Erythroblast (primary cell): ENCODE measurements around the gene KRTAP10-12.

Experiments used
- DNase-seq, 2 experiments: peaks; one replicate each; lab custom pipeline; 2025; lab: John Stamatoyannopoulos, UW
- GATA1 ChIP-seq: IDR thresholded peaks from 2 replicates; pipeline ENCODE4 v1.6.1; 2011; ENCODE audit warnings: low read depth, mild to moderate bottlenecking, control low read depth, low read length, moderate library complexity
- POLR2A ChIP-seq: IDR thresholded peaks from 2 replicates; pipeline ENCODE4 v1.6.1; 2011; ENCODE audit warnings: mild to moderate bottlenecking, low read length

Gene KRTAP10-12

GRCh38 chr21:44732956-44733355, 36.0 kb downstream of the KRTAP10-12 start:
- no peak for DNase-seq
- TF ChIP-seq GATA1, result no peak

- DNase-seq, result no peak
- no peak for TF ChIP-seq GATA1
- no peak for TF ChIP-seq POLR2A
These were observed 37.2 kb downstream of the KRTAP10-12 start for GRCh38 chr21:44734026-44734745.

DNA sequence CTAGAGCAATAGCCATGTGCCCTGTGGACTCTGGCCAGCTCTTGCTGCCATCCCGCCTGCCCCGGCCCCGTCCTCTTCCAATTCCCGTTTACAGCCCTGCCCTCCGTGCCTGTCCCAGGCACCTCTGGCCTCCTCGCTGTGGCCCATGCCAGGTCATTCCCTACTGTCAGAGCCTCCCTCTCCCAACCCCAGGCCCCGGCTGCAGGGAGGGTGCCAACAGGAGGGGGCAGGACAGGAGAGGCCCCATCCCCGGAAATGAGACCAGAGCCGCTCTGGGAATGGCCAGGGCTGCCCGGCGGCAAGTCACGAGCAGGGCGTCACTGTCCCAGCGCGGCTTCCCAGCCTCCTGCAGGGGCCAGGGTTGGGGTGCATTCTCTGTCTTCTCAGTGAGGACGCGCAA, 37.9 kb downstream of the KRTAP10-12 start:
- no peak for DNase-seq
- TF ChIP-seq GATA1, result no peak

GRCh38 chr21:44735821-44736220, 38.8 kb downstream of the KRTAP10-12 start:
- no peak for DNase-seq
- TF ChIP-seq POLR2A, result no peak
- TF ChIP-seq GATA1, result no peak

DNA sequence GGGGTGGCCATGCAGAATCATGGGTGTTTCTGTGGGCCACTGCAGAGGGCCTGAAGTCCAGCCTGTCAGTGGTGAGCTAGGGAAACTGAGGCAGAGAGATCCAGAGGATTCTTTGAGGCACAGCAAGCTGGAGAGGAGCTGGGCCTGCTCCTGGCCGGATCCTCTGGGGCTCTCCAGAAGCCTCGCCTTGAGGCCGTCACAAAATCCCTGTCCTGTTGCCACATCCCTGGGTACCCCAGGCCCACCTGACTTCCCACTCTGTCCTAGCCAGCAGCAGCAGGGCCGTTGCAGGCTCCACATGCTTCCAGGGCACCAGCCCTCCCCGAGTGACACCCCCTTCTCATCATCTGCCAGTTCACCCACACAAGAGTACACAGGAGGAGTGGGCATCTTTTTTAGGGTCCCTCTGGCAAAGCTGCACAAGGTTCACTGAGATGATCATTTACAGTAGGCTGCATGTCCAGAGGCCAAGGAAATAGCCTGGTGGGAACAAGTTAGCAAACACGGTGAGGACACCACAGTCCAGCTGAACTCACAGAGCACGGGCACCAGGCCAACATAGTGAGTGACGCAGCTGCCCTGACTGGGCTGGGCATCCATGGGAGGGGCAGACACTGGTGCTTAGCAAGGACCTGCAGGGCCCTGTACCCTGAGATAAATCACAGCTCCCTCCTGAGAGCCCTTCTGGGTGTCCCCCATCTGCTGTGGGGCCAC, 39.5 kb downstream of the KRTAP10-12 start:
- no peak for DNase-seq
- TF ChIP-seq GATA1 (no peak), POLR2A (no peak)

- no peak for DNase-seq
- TF ChIP-seq GATA1 (no peak), POLR2A (no peak)
These were observed 40.9 kb downstream of the KRTAP10-12 start for GRCh38 chr21:44737706-44738354.

GRCh38 chr21:44738621-44739020, 41.6 kb downstream of the KRTAP10-12 start:
- TF ChIP-seq POLR2A (no peak), GATA1 (no peak)
- DNase-seq, result no peak

GRCh38 chr21:44739316-44739715, 42.3 kb downstream of the KRTAP10-12 start:
- no peak for DNase-seq
- TF ChIP-seq GATA1 (no peak), POLR2A (no peak)

DNA sequence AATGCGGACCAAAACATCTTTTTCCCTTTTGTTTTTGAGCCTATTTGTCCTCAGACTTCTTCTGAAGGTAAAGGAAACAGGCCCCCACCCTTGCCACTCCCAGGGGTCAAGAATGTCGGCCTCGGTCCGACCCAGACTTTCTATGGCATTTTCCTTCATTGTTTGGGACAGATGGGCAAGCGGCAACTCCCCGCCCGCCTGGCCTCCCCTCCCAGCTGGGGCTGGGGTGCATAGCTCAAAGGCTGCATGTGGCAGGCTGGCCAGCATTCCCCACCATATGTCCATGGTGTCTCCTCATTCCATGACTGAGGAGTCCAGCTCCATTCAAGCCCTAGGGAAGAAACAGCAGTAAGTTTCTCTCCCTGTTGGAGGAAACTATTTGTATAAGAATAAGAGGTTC, 43.8 kb downstream of the KRTAP10-12 start:
- DNase-seq, result no peak
- no peak for TF ChIP-seq POLR2A
- TF ChIP-seq GATA1, result no peak

DNA sequence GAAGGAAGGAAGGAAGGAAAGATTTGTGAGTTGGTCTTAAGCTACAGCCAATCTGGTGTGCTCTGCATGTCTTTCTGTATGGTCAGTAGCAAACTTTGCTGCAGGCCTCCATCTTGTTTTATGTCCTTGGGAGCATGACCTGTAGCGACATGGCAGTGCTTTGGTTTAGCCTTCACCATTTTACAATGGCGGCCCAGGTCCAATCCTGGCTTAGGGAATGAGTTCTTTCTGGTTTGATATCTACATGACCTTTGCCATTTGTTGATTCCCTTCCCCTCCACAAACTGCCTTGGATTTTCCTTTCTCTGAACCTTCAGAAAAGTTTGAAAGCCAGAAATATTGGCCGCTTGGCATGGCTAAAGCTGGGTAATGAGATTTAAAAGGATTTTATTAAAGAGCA, 44.9 kb downstream of the KRTAP10-12 start:
- DNase-seq, result no peak
- no peak for TF ChIP-seq GATA1
- no peak for TF ChIP-seq POLR2A

- TF ChIP-seq POLR2A (no peak), GATA1 (no peak)
- DNase-seq, result peak in 1 of 2 experiments; percentile 14
These were observed 45.6 kb downstream of the KRTAP10-12 start for GRCh38 chr21:44742418-44743153.
